ENCODE data around the gene TNS3. TPM values are rescaled to one million over a fixed set of nuclear protein-coding genes. Genes with fewer than 3 reads are reported as not detected.
A peak's percentile ranks its signal among the peaks of the same experiment; 100 is the strongest.

Gene TNS3
- polyA plus RNA-seq, 1 of the 3 experiments (the other 2 are of a cell fraction): 72.3 TPM

- no peaks in the 10 kb centered on the region for H3K27me3 ChIP-seq (ENCODE audit: insufficient read depth)
- CTCF ChIA-PET: interaction anchor here (1.0 to 3.4 kb wide), 4 partner anchors 10 to 312 kb away, joined by 3 to 16 read pairs (median 4); no protein-coding TSS in a partner anchor
- H2AFZ ChIP-seq (ENCODE audit: low read depth): no peak overlapping the region
- H3K9me2 ChIP-seq: no peaks in the 10 kb centered on the region
- H4K20me1 ChIP-seq (ENCODE audit: insufficient read depth): no peaks in the 10 kb centered on the region
- no peak overlapping the region for H3K9ac ChIP-seq
- TF ChIP-seq YY1 (IDR thresholded peaks at IDR 0.05; ENCODE audit: low read depth): no peak
- no peak; the same call in 1 of the 2 replicates for TF ChIP-seq POLR2AphosphoS5 (IDR thresholded peaks at IDR 0.05; ENCODE audit: low read depth, low read length)
- no peak for TF ChIP-seq RXRA (IDR thresholded peaks at IDR 0.05; ENCODE audit: borderline replicate concordance, low read depth)
- no peak for TF ChIP-seq FOXM1 (IDR thresholded peaks at IDR 0.05; ENCODE audit: low read depth)
- TF ChIP-seq CTCF (IDR thresholded peaks at IDR 0.05): no peak
- TF ChIP-seq RAD21 (IDR thresholded peaks at IDR 0.05; ENCODE audit: low read length): no peak
- no peak for TF ChIP-seq TAF1 (IDR thresholded peaks at IDR 0.05; ENCODE audit: borderline replicate concordance, low read depth, low read length)
- TF ChIP-seq GABPA (IDR thresholded peaks at IDR 0.05; ENCODE audit: low read depth): no peak
- TF ChIP-seq, protein P1, sequence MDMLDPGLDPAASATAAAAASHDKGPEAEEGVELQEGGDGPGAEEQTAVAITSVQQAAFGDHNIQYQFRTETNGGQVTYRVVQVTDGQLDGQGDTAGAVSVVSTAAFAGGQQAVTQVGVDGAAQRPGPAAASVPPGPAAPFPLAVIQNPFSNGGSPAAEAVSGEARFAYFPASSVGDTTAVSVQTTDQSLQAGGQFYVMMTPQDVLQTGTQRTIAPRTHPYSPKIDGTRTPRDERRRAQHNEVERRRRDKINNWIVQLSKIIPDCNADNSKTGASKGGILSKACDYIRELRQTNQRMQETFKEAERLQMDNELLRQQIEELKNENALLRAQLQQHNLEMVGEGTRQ (IDR thresholded peaks at IDR 0.05; ENCODE audit: borderline replicate concordance, low read depth, low read length): no peak
- TF ChIP-seq TCF12 (IDR thresholded peaks at IDR 0.05): no peak
- no peak for TF ChIP-seq SMC3 (IDR thresholded peaks at IDR 0.05; ENCODE audit: low read depth, low read length)
- no peak for TF ChIP-seq JUND (IDR thresholded peaks at IDR 0.05)
- TF ChIP-seq FOXJ3 (CRISPR knock-in tag; IDR thresholded peaks at IDR 0.05): no peak
- H3K4me3 ChIP-seq (ENCODE audit: low read depth in 2 of 2, low read length in 1 of 2): no peak overlapping the region
- H3K27ac ChIP-seq (ENCODE audit: low read depth in 2 of 2, low read length in 1 of 2): no peak overlapping the region
- DNase-seq: no peak
- H3K4me2 ChIP-seq: peak overlapping the region; percentile 91
- peaks cover 9 to 37% of the 10 kb centered on the region in 2 experiments; a peak in 3 of 4 replicates for H3K4me1 ChIP-seq (ENCODE audit: control insufficient read depth in 1 of 2, insufficient read depth in 2 of 2, low read depth in 1 of 2, low read length in 1 of 2)
- peaks cover 15 to 22% of the 10 kb centered on the region in 2 experiments for H3K36me3 ChIP-seq (replicated peaks in 1 of 2; ENCODE audit: control insufficient read depth in 1 of 2, insufficient read depth in 2 of 2, low read length in 1 of 2)
- WGBS (ENCODE audit: low lambda C conversion rate): 94% methylated on average over 18 of the region's 18 CpGs
- peaks cover 18% of the 10 kb centered on the region for H3F3A ChIP-seq (replicated peaks; ENCODE audit: insufficient read depth)
- H3K79me2 ChIP-seq (ENCODE audit: insufficient read depth): peaks cover 75% of the 10 kb centered on the region
- POLR2A ChIA-PET: no interaction called here
- H3K9me3 ChIP-seq: no peaks in the 10 kb centered on the region
Measured at GRCh38 chr7:47578579-47579270, 3.2 kb downstream of the TNS3 start.

DNA sequence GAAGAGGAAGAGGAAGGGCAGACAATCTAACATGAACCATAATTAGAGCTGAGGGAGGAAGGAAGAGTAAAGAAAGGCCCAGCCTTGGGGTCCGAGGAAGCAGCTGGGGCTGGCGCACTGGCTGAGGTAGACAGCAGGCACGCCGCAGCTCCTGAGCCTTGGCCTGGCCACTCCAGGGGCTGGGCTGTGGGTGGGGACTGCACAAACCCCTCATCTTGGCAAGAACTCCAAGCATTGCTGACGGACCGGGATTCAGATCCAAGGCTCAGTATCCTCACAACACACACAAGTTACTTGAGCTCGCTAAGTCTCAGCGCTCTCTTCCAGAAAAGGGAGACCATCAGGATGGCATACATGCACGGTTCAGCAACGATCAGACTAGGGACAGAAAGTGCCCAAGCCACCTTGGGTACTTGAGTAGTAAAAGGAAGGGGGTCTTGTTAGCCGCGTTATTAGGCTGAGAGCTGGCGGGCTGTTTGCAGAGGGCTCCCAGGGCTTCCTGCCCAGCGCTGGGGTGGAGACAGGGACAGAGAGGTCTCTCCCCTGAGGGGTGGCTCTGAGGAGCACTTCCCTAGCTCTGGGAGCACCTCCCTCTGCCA lies 4.5 kb downstream of the TNS3 start:
- no peaks in the 10 kb centered on the region for H3K27me3 ChIP-seq (ENCODE audit: insufficient read depth)
- H2AFZ ChIP-seq (ENCODE audit: low read depth): no peak overlapping the region
- no peak overlapping the region for H3K4me3 ChIP-seq (ENCODE audit: low read depth in 2 of 2, low read length in 1 of 2)
- ChIA-PET CTCF (interaction anchor here (0.8 to 3.4 kb wide), 4 partner anchors 13 to 311 kb away, joined by 3 to 16 read pairs (median 6); no protein-coding TSS in a partner anchor), POLR2A (no interaction called here)
- H3K79me2 ChIP-seq (ENCODE audit: insufficient read depth): peaks cover 87% of the 10 kb centered on the region
- no peaks in the 10 kb centered on the region for H3K9me2 ChIP-seq
- H3K27ac ChIP-seq (ENCODE audit: low read depth in 2 of 2, low read length in 1 of 2): peak overlapping the region in 1 of 2 experiments; percentile 4; a peak in 1 of 4 replicates
- H3F3A ChIP-seq (replicated peaks; ENCODE audit: insufficient read depth): peaks cover 25% of the 10 kb centered on the region
- H3K4me2 ChIP-seq: no peak overlapping the region
- no peak overlapping the region for H3K9ac ChIP-seq
- no peak for DNase-seq
- peaks cover 16 to 47% of the 10 kb centered on the region in 2 experiments; a peak in 3 of 4 replicates for H3K4me1 ChIP-seq (ENCODE audit: control insufficient read depth in 1 of 2, insufficient read depth in 2 of 2, low read depth in 1 of 2, low read length in 1 of 2)
- no peaks in the 10 kb centered on the region for H4K20me1 ChIP-seq (ENCODE audit: insufficient read depth)
- H3K9me3 ChIP-seq: no peaks in the 10 kb centered on the region
- 92% methylated on average over 14 of the region's 14 CpGs for WGBS (ENCODE audit: low lambda C conversion rate)
- peaks cover 15 to 22% of the 10 kb centered on the region in 2 experiments for H3K36me3 ChIP-seq (replicated peaks in 1 of 2; ENCODE audit: control insufficient read depth in 1 of 2, insufficient read depth in 2 of 2, low read length in 1 of 2)
- no peak for TF ChIP-seq TCF12 (IDR thresholded peaks at IDR 0.05)

Measured in SK-N-SH (cell line).